ENCODE measurements around the gene BRAF.
"Not testable (repeated sequence)": the region's sequence is repeated elsewhere in the genome, so short reads cannot be mapped to it uniquely, and the experiment has no call there.

Gene BRAF

DNA sequence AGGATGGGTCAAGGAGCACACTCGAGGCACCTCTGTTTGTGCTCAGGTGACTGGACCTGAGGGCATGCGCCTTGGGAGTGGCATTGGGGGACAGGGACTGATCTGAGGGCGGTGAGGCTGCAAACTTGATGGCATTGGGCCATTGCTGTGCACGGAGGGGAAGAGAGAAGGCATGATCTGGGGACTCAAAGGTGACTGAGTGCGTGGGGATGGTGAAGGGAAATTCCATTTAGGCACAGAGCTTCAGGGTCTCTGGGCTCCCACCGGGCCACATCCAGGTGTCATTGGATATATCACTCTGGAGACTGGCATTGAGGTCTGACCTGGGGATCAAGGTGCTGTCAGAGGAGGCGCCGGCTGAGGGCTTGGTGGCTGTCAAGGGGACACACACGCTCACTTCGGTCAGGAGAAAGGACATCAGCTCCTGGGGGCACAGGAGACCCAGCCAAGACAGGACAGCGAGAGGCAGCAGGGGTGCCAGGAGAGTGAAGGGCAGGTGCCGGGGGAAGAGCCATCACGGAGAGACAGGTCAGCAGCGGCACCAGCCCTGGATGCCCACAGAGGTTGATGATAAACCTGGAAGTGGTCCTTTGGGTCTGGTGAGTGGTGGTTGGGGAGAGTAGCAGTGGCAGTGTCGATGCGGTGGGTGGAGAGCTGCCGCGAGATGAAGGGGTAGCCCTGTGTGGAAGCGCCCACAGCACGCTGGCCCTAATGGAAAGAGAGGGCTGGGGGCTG is 246.5 kb downstream of the BRAF start:
- no peak for DNase-seq

DNA sequence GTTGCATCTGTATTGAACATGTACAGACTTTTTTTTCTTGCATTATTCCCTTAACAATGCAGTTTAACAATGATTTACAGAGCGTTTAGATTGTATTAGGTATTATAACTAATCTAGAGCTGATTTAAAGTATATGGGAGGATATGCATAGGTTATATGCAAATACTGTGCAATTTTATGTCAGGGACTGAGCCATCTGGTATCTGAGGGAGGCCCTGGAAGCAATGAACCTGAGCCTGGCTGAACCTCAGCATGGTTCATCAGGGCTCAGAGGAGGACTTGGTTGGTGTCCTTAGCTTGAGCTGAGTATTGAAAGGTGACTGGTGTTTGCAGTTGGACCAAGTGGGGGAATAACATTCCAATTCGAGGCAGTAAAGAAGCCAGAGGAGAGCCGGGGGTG is 247.2 kb downstream of the BRAF start:
- DNase-seq = no peak

- not testable (repeated sequence) for DNase-seq
Observed at GRCh38 chr7:140676956-140677355, 247.8 kb downstream of the BRAF start.

DNA sequence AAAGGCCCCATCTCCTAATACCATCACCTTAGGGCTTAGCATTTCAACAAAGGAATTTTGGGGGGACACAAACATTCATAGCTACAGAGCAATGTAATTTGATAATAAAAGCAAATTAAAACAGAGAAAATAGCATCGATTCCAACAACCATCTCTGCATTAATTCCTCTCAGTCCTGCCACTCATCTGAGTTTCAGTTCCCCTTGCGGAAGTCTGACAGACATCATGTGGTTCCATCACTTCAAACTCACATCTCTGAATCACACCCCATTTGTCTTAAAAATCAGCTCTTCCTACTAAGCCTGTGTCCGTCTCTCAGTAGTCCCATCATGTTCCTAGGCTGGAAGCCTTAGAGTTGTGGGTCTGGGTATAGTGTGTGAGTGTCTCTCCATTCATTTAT is 248.4 kb downstream of the BRAF start:
- DNase-seq = no peak

DNA sequence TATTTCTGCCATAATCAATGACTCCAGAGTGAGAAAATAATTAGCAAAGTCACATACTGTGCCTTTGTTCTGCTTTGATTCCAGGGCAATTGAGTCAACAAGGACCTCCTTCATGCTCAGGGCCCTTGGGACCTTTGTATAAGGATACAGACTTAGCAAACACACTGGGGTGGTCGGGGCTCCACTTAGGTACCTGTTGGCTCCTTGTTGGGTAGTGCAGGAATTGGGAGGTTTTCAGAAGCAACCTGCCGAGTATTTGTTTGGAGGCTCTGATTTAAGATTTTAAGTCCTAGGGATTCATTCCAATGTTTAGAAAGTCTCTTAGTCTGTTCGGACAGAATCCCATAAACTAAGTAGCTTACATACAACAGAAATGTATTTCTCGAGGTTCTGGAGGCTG is 249.0 kb downstream of the BRAF start:
- no peak for DNase-seq

DNA sequence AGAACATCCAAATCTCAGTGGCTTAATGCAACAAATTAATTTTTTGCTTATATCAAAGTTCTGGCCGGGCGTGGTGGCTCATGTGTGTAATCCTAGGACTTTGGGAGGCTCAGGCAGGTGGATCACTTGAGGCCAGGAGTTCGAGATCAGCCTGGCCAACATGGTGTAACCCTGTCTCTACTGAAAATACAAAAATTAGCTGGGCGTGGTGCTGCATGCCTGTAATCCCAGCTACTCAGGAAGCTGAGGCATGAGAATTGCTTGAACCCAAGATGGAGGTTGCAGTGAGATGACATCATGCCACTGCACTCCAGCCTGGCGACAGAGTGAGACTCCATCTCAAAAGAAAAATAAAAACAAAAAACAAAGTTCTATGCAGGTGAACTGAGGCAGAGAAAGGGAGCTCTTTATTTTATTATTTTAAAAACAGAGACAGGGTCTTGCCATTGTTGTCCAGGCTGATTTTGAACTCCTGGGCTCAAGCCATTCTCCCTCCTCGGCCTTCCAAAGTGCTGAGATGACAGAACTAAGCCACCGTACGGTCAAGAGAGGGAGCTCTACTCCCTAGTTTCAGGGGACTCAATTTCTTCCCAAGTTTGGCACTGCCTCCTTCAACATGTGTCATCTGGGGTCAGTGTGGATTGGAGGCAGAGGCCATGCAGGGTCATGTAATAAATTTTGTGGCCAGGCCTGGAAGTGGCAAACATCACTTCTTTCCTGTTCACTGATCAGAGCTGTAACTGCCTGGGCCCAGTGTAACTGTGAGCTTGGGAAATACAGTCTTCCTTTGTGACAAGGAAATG is 249.6 kb downstream of the BRAF start:
- peak; percentile 51 for DNase-seq

GRCh38 chr7:140674356-140674800 is 250.4 kb downstream of the BRAF start:
- DNase-seq = no peak

GRCh38 chr7:140673774-140674155 is 251.0 kb downstream of the BRAF start:
- no peak for DNase-seq

- no peak for DNase-seq
Observed at GRCh38 chr7:140673063-140673773, 251.5 kb downstream of the BRAF start.

- DNase-seq = peak; percentile 17
Observed at GRCh38 chr7:140672382-140673062, 252.2 kb downstream of the BRAF start, which contains the start of gene ADCK2. Gene ADCK2 (plus strand): TSS chr7:140672945. CDS start chr7:140673331, 386 bp downstream.

DNA sequence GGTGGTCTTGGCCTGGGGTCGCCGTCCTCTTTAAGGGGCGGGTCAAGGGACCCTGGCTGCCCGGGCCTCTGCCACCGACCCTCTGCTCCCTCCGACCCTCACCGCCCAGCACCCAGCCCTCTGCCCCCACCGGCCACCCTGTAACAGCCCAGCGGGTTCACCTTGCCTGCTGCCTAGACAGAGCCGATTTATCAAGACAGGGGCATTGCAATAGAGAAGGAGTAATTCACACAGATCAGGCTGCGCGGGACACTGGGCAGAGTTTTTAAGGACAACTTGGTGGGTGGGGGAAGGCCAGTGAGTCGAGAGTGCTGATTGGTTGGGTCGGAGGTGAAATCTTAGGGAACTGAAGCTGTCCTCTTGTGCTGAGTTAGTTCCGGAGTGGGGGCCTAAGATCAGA is 252.8 kb downstream of the BRAF start:
- DNase-seq = no peak

DNA sequence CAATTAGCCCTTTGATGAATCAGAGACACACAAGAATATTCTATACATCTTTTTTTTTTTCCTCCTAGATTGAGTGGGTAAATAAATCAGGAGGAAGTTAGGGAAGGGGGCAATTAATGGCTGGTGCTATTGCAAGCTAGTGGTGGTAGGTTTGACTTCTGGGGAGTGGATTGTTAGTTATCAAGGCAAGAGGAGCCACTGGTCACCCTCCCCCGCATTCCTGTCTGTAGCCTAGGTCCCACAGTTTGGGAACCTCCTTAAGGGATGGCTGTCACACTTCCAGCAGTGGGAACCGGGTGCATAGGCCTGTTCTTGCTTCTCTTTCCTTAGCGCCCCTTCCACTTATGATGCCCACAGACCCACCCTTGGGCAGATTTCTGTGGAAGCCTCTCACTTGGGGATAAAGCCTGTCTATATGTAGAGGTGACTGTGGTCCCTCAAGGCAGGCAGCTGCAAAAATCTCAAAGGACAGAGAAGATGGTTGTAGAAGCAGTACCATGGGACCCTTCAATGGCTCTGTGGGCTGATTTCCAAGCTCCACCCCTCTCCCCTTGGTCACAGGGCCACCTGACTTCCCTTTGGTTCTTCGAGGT is 254.3 kb downstream of the BRAF start:
- no peak for DNase-seq

DNA sequence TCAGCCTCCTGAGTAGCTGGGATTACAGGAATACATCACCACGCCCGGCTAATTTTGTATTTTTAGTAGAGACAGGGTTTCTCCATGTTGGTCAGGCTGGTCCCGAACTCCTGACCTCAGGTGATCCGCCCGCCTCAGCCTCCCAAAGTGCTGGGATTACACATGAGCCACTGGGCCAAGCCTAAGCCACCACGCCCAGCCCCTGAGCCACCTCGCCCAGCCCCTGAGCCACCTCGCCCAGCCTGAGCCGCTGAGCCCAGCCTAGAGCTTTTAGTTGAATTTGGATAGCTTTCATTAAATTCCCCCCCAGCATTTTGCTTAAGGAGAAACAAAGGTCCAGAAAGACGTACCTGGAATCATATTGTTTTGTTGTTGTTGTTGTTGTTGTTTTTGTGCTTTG is 254.9 kb downstream of the BRAF start:
- DNase-seq = not testable (repeated sequence)

DNA sequence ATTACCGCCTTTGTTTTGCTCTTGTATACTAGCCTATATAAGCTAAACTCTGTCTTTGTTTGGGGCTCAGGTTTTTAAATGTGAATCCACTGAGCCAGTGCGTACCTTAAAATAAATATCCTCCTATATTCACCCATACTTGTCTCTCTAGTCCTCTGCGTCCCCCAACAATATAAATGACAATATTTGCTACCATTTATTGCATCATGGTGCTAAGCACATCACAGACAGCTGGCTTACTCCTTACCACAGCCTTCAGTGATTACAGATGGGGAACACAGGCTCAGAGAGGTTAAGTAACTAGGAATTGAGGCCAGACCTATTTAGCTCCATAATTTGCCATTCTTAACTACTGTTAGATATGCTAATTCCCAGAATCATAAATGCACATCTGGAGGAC is 255.4 kb downstream of the BRAF start:
- DNase-seq = no peak

All from fibroblast of skin of right biceps (primary cell).